GM12878 (cell line): ENCODE data around the gene CCDC97. TPM values are rescaled to one million over a fixed set of nuclear protein-coding genes. Genes with fewer than 3 reads are reported as not detected.

Experiments used
- CHD2 ChIP-seq: IDR thresholded peaks from 2 replicates; pipeline ENCODE4 v1.6.1; 2011; ENCODE audit warnings: low read depth, low read length, improper control_type of control experiment, borderline replicate concordance
- EGR1 ChIP-seq, 2 experiments: IDR thresholded peaks; 1 replicate in 1 of 2; 2 replicates in 1 of 2; pipeline ENCODE4 v1.6.1; 2011 to 2012; ENCODE audit warnings: low read depth in 2 of 2, low read length in 2 of 2, borderline replicate concordance in 1 of 2, mild to moderate bottlenecking in 1 of 2, moderate library complexity in 1 of 2
- JUND ChIP-seq: IDR thresholded peaks from 2 replicates; pipeline ENCODE4 v1.6.1; 2012; ENCODE audit warnings: low read depth, mild to moderate bottlenecking, low read length, improper control_type of control experiment, moderate library complexity
- KLF5 ChIP-seq: fragments of 450-650 bp; IDR thresholded peaks from 2 replicates; pipeline ENCODE4 v1.6.1; 2014; ENCODE audit warnings: mild to moderate bottlenecking; ENCODE audit not compliant: partially characterized antibody
- MEF2A ChIP-seq: IDR thresholded peaks from 2 replicates; pipeline ENCODE4 v1.6.1; 2011; ENCODE audit warnings: low read depth, mild to moderate bottlenecking, low read length, moderate library complexity; ENCODE audit not compliant: insufficient read depth
- MTA3 ChIP-seq: IDR thresholded peaks from 2 replicates; pipeline ENCODE4 v1.6.1; 2012; ENCODE audit warnings: low read length, inconsistent platforms, borderline replicate concordance
- MXI1 ChIP-seq: fragments of 150-350 bp; IDR thresholded peaks from 2 replicates; pipeline ENCODE4 v1.6.1; 2011; ENCODE audit warnings: low read depth, mild to moderate bottlenecking, inconsistent platforms, low read length, improper control_type of control experiment
- MYC ChIP-seq: IDR thresholded peaks from 2 replicates; pipeline ENCODE4 v1.6.1; 2011; ENCODE audit warnings: mild to moderate bottlenecking, low read length, moderate library complexity, inconsistent platforms; ENCODE audit not compliant: insufficient read depth, insufficient replicate concordance, insufficient read length, severe bottlenecking
- POLR2AphosphoS2 ChIP-seq: IDR thresholded peaks from 2 replicates; pipeline ENCODE4 v1.6.1; 2011; ENCODE audit warnings: low read depth, mild to moderate bottlenecking, low read length, improper control_type of control experiment, moderate library complexity
- RCOR1 ChIP-seq: conservative IDR thresholded peaks from 2 replicates; pipeline ENCODE4 v1.6.1; 2012; ENCODE audit warnings: low read depth, low read length, improper control_type of control experiment
- RUNX3 ChIP-seq: IDR thresholded peaks from 2 replicates; pipeline ENCODE4 v1.6.1; 2012; ENCODE audit warnings: low read length, inconsistent platforms
- SIN3A ChIP-seq: IDR thresholded peaks from 2 replicates; pipeline ENCODE4 v1.6.1; 2012; ENCODE audit warnings: low read depth, low read length, improper control_type of control experiment
- SMAD5 ChIP-seq: IDR thresholded peaks from 2 replicates; pipeline ENCODE4 v1.6.1; 2016; ENCODE audit warnings: antibody characterized with exemption, low read depth
- SRF ChIP-seq, 2 experiments: IDR thresholded peaks; 2 replicates each; pipeline ENCODE4 v1.6.1; 2011; ENCODE audit warnings: low read depth in 2 of 2, low read length in 2 of 2, mild to moderate bottlenecking in 1 of 2, moderate library complexity in 1 of 2
- TAF1 ChIP-seq: IDR thresholded peaks from 2 replicates; pipeline ENCODE4 v1.6.1; 2011; ENCODE audit warnings: mild to moderate bottlenecking, low read depth, low read length, borderline replicate concordance
- ZBED1 ChIP-seq: IDR thresholded peaks from 2 replicates; pipeline ENCODE4 v1.6.1; 2016; ENCODE audit warnings: borderline replicate concordance
- polyA plus RNA-seq, 11 experiments: library from polyadenylated mRNA; depleted of rRNA in 4 of 11; unstranded in 6 of 11; stranded (reverse) in 5 of 11; fragments of >200 nt; fragmentation: Nextera tagmentation in 4 of 11; fragmentation: Illumina TruSeq in 1 of 11; extraction: Ambion mirVana in 4 of 11; extraction: Trizol in 1 of 11; gene quantifications; 1 replicate in 1 of 11; 2 replicates in 10 of 11; pipeline versions ENCODE4 v1.2.1 to v1.2.3, GENCODE V29; 2011 to 2016; ENCODE audit warnings: inconsistent platforms in 2 of 11, missing spikeins in 2 of 11, low read depth in 1 of 11
- total RNA-seq, 4 experiments: library from RNA; depleted of rRNA in 3 of 4; stranded (reverse); fragments of >200 nt in 3 of 4; fragmentation: Illumina TruSeq in 1 of 4; extraction: Trizol in 1 of 4; gene quantifications; 2 replicates each; pipeline versions ENCODE4 v1.2.1 to v1.2.3, GENCODE V29; 2013 to 2021
- TF ChIP-seq, protein P1 (sequence below): fragments of 150-350 bp; IDR thresholded peaks from 2 replicates; pipeline ENCODE4 v1.6.1; 2016; ENCODE audit warnings: low read depth, low read length
- TF ChIP-seq, protein P2 (sequence below): fragments of 450-650 bp; formaldehyde crosslinking; IDR thresholded peaks from 2 replicates; pipeline ENCODE4 v1.5.0; 2022; ENCODE audit warnings: mild to moderate bottlenecking, missing genetic modification characterization
- TF ChIP-seq, protein P3 (sequence below): fragments of 450-650 bp; IDR thresholded peaks from 2 replicates; pipeline ENCODE4 v1.6.1; 2017; ENCODE audit warnings: mild to moderate bottlenecking, moderate library complexity

CCDC97 gene
- total and polyA plus RNA-seq, 10 of the 15 experiments (the other 5 are each of a cell fraction or from before 2014, with no cell fraction given): 1.8 to 34.1 (median 18.8) TPM

DNA sequence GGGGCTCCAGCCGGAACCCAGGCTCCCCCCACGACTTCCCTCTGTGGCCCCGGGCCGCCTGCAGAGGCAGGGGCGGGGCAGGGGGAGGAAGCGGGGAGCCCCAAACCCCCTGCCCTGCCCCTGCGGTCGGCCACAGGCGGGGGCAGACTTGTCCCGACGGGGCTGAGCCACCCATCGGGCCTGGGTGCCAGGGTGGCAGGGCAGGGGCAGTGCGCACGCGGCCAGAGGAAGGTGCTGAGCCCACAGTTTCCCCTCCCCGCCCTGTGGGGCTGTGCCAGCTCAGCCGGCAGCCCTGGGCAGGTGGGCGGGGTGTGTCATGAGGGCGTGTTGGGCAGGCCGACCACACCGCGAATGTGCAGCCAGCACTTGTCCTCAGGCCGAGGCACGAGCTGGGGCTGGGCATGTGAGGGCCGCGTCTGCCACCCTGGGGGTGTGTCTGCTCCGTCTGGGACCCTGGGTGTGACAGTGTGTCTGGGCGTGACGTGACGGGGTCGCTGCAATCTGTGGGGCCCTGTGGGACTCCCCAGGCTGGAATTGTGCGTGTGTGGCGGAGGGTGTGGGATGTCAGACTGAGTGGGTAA lies 17.7 kb downstream of the CCDC97 start (continued):
- no peak for TF ChIP-seq MYC
- peak; percentile 22 for TF ChIP-seq POLR2AphosphoS2
- no peak for TF ChIP-seq JUND
- TF ChIP-seq, protein P1, sequence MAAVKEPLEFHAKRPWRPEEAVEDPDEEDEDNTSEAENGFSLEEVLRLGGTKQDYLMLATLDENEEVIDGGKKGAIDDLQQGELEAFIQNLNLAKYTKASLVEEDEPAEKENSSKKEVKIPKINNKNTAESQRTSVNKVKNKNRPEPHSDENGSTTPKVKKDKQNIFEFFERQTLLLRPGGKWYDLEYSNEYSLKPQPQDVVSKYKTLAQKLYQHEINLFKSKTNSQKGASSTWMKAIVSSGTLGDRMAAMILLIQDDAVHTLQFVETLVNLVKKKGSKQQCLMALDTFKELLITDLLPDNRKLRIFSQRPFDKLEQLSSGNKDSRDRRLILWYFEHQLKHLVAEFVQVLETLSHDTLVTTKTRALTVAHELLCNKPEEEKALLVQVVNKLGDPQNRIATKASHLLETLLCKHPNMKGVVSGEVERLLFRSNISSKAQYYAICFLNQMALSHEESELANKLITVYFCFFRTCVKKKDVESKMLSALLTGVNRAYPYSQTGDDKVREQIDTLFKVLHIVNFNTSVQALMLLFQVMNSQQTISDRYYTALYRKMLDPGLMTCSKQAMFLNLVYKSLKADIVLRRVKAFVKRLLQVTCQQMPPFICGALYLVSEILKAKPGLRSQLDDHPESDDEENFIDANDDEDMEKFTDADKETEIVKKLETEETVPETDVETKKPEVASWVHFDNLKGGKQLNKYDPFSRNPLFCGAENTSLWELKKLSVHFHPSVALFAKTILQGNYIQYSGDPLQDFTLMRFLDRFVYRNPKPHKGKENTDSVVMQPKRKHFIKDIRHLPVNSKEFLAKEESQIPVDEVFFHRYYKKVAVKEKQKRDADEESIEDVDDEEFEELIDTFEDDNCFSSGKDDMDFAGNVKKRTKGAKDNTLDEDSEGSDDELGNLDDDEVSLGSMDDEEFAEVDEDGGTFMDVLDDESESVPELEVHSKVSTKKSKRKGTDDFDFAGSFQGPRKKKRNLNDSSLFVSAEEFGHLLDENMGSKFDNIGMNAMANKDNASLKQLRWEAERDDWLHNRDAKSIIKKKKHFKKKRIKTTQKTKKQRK: no peak
- TF ChIP-seq SIN3A: 0 out of 2 replicates have a peak, but pooled peaks have one; percentile 35
- TF ChIP-seq MXI1: 0 out of 2 replicates have a peak, but pooled peaks have one; percentile 15
- peak in 1 of 2 experiments; percentile 84; a peak in 1 of 3 replicates for TF ChIP-seq EGR1 (IDR thresholded peaks at IDR 0.05; ENCODE audit: borderline replicate concordance in 1 of 2, low read depth in 2 of 2, low read length in 2 of 2)
- TF ChIP-seq MTA3: peak; percentile 80; the same call in 1 of the 2 replicates
- TF ChIP-seq TAF1: 0 out of 2 replicates have a peak, but pooled peaks have one; percentile 9
- peak; percentile 42 for TF ChIP-seq KLF5
- TF ChIP-seq RUNX3: peak; percentile 75
- no peak for TF ChIP-seq MEF2A
- no peak for TF ChIP-seq CHD2
- TF ChIP-seq, protein P2, sequence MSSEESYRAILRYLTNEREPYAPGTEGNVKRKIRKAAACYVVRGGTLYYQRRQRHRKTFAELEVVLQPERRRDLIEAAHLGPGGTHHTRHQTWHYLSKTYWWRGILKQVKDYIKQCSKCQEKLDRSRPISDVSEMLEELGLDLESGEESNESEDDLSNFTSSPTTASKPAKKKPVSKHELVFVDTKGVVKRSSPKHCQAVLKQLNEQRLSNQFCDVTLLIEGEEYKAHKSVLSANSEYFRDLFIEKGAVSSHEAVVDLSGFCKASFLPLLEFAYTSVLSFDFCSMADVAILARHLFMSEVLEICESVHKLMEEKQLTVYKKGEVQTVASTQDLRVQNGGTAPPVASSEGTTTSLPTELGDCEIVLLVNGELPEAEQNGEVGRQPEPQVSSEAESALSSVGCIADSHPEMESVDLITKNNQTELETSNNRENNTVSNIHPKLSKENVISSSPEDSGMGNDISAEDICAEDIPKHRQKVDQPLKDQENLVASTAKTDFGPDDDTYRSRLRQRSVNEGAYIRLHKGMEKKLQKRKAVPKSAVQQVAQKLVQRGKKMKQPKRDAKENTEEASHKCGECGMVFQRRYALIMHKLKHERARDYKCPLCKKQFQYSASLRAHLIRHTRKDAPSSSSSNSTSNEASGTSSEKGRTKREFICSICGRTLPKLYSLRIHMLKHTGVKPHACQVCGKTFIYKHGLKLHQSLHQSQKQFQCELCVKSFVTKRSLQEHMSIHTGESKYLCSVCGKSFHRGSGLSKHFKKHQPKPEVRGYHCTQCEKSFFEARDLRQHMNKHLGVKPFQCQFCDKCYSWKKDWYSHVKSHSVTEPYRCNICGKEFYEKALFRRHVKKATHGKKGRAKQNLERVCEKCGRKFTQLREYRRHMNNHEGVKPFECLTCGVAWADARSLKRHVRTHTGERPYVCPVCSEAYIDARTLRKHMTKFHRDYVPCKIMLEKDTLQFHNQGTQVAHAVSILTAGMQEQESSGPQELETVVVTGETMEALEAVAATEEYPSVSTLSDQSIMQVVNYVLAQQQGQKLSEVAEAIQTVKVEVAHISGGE: no peak
- TF ChIP-seq ZBED1: 0 out of 2 replicates have a peak, but pooled peaks have one; percentile 5
- TF ChIP-seq SRF (IDR thresholded peaks at IDR 0.05; ENCODE audit: low read depth in 2 of 2, low read length in 2 of 2): no peak
- no peak for TF ChIP-seq RCOR1
- no peak; the same call in 1 of the 2 replicates for TF ChIP-seq SMAD5
- TF ChIP-seq, protein P3, sequence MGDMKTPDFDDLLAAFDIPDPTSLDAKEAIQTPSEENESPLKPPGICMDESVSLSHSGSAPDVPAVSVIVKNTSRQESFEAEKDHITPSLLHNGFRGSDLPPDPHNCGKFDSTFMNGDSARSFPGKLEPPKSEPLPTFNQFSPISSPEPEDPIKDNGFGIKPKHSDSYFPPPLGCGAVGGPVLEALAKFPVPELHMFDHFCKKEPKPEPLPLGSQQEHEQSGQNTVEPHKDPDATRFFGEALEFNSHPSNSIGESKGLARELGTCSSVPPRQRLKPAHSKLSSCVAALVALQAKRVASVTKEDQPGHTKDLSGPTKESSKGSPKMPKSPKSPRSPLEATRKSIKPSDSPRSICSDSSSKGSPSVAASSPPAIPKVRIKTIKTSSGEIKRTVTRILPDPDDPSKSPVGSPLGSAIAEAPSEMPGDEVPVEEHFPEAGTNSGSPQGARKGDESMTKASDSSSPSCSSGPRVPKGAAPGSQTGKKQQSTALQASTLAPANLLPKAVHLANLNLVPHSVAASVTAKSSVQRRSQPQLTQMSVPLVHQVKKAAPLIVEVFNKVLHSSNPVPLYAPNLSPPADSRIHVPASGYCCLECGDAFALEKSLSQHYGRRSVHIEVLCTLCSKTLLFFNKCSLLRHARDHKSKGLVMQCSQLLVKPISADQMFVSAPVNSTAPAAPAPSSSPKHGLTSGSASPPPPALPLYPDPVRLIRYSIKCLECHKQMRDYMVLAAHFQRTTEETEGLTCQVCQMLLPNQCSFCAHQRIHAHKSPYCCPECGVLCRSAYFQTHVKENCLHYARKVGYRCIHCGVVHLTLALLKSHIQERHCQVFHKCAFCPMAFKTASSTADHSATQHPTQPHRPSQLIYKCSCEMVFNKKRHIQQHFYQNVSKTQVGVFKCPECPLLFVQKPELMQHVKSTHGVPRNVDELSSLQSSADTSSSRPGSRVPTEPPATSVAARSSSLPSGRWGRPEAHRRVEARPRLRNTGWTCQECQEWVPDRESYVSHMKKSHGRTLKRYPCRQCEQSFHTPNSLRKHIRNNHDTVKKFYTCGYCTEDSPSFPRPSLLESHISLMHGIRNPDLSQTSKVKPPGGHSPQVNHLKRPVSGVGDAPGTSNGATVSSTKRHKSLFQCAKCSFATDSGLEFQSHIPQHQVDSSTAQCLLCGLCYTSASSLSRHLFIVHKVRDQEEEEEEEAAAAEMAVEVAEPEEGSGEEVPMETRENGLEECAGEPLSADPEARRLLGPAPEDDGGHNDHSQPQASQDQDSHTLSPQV: no peak
